ENCODE results near the gene ZNF236.

DNA sequence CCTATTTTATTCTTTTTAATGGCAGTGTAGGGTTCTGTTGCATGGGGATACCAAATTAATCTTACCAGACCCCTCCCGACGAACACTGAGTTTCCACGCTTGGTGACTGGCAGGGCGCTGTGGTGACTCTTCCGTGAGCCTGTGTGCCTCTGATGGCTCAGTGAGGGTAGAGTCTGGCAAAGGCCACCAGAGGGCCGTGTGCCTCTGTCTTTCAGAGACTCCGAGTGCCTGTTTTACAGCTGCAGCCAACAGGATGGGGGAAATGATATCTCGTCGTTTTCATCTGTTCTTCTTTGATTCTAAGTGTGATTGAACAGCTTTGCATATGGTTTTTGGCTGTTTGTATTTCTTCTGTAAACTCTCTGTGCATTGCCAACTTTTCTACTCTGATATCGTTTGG is 99.8 kb downstream of the ZNF236 start:
- TF ChIP-seq POLR2A (IDR thresholded peaks at IDR 0.05; ENCODE audit: low read depth, low read length) (no peak), POLR2AphosphoS5 (IDR thresholded peaks at IDR 0.05; ENCODE audit: low read depth, low read length) (no peak), TAF1 (IDR thresholded peaks at IDR 0.05; ENCODE audit: borderline replicate concordance, low read depth, low read length) (no peak)
